GM18526 (cell line): ENCODE data around the gene NPAS3.

Experiments
- POLR2A ChIP-seq: IDR thresholded peaks from 3 replicates; pipeline ENCODE4 v1.6.1; 2011; ENCODE audit not compliant: insufficient read length; ENCODE audit errors: extremely low read depth

The NPAS3 gene

DNA sequence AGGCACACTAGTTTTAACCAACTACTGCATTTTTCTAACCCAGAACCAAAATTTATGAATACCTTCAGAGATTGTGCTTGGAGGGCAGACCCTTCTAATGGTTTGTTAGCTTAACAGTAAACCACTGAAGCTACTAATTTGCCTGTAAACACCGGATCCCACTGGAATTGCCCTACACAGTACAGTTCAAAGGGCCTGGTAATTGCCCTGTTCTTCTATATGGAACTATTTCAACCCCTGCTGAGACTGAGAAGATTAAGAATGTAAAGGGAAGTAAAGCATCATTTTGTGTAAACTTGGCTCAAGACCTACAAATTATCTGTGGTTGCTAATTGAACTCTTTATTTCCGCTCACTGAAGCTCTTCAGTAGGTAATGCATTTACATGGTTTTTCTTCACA lies 468.1 kb downstream of the NPAS3 start:
- TF ChIP-seq POLR2A = no peak

DNA sequence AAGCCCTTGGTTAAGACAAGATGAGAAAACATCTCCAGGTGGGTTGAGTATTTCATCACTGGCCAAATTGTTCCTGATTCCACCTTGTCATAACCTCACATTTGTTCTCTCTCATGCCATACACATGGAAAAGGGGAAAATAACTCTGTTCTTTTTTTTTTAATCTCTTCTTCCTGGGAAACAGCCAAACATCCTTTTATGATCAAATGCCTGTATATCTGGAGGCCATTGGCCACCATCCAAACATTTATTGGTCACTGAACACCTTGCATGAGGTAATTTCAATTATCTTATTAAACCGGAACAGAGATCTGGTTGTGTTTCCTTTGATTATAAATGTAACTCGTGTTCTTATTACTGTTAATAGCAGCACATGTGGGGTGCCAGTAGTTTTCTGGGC lies 469.6 kb downstream of the NPAS3 start:
- TF ChIP-seq POLR2A = no peak

DNA sequence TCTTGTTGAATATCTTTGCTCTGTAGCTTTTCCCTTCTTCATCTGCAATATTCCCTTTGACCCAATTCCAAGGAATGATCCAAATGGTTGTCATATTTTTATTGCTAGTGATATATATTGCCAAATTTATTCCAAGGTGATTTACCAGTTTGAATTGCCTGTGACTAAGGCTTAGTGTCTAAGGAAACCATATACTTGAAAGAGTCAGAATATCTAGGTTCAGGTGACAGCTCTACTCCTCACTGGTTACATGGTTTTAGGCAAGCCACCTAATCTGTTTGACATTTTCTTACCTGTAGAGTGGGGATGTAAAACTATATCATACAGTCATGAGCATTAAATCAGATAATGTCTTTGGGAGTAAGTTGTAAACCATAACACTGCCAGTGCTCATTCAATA lies 473.8 kb downstream of the NPAS3 start:
- TF ChIP-seq POLR2A = no peak

DNA sequence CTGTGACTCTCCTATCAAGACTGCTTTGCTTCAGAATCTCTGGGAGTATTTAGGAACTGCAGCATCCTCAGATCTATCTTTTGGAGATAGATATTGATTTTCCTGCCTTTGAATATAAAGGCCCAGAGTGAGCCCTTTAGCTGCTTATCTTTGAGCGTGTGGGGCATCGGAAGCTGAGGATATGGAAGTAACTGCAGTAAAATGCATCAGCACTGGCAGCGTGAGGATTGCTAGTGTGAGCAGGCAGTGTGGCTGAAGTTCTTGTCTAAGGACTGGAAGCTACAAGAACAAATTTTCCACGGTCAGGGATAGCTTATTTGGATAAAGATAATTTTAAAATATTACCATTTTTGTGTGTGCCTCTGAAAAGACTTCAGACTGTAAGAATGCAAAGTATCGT lies 474.7 kb downstream of the NPAS3 start:
- no peak for TF ChIP-seq POLR2A

DNA sequence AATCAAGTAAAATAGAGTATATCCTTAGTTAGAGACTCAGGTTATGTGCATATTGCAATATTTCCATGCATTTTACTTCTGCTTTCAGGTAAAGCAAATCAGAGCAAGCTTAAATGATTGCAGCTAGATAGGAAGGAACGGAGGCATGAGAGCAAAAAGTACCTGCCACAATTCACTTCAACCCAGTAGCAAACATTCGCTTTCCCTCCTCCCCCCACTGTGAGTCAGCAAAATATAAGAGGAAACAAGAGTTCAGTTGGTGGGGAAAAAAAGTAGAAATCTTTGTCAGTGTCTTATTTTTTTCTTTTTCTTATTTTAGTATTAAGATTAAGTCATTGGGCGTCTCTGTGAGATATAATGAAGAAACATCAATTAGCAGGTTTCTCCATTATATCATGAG lies 475.4 kb downstream of the NPAS3 start:
- no peak for TF ChIP-seq POLR2A

DNA sequence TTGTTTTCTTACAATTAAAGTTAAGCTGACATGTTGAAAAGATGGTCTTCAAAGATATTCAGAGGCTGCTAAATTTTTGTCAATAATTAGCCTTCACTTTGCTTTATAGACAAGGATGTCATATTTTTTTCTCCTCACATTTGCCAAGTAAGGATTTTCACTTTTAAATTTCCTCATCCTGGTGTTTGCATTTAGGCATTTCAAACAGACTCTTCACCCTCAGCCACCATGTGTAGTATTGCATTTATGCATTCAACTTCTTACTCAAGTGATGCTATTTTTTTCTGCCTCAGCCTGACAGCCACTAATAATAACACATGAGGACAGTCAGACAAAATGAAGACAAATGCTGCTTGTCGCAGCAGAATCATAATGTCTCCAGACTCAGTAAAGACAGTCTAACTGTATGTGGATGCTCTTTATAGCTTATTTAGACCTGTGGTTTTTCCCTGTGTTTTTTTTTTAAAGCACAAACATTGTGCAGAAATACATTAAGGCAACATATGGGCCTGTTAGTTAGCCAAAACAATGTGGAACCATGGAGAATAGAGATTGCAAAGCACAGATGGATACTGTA lies 481.5 kb downstream of the NPAS3 start:
- TF ChIP-seq POLR2A = no peak

DNA sequence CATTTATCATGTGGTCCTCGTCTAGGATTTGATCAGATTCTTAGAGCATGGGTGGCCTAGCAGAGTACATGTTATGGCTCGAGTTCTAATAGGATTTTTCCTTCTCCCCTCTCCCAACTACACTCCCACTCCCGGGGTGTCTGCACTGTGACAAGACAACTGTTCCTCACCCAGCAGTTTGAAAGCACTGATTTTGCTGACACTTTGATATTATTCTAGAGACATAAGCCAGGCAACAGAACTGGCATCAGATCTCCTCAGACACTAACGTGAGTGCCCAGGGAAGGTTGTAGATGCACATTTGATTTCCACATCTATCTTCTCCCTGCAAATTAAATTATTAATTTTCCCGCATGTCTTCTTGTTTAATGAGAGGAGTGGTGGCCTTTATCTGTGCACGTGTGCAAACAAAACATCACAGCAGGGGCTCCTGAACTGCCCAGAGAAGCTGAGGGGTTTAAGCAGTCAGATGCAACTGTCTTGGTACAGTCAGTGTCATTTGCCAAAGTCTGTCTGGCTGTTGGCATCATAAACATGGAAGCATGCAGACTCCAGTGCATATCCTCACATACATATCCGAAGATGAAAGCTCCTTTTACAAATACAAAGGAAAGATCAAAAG lies 491.8 kb downstream of the NPAS3 start:
- TF ChIP-seq POLR2A = no peak

DNA sequence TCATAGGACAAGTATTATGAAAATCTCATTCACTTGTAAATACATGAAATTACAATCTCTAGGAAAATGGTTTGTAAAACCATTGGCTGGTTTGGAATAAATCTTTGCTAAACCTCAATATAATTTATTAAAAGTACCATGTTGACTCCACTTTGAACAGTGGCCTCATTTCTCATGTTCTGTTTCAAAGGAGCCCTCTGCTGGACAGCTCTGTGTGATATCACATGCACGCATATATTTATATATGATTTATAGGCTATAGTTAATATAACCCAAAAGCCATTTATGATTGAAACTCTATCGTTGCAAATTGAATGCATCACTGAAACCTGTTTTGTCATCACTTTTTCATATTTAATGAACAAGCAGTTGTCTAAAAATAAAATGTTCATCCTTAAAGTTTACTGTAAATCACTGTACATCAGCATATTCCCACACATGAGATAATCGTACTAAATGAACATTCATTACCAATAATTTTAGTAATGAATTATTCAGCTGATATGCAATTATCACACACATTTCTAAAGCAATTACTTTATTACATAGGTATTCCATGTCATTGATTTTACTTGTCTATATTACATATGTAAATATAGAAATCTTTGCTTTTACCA lies 493.8 kb downstream of the NPAS3 start:
- TF ChIP-seq POLR2A = no peak

DNA sequence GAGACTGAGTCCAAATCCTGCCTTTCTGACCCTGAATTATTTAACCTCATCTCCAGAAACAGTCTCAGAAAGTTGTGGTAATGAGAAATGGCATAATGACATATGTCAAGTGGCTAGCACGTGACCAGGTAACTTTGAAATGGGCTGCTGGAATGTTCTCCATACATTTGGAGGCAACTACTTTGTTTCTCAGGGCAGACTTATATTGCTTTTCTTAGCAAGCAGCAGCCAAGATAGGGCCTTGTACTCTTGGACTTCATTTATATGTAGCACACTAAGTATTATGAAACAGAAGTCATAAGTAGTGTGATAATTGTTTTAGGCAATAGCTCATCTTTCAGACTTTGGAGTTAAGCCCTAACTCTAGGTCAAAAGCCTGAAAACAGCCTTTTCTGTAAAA lies 494.7 kb downstream of the NPAS3 start:
- TF ChIP-seq POLR2A = no peak

DNA sequence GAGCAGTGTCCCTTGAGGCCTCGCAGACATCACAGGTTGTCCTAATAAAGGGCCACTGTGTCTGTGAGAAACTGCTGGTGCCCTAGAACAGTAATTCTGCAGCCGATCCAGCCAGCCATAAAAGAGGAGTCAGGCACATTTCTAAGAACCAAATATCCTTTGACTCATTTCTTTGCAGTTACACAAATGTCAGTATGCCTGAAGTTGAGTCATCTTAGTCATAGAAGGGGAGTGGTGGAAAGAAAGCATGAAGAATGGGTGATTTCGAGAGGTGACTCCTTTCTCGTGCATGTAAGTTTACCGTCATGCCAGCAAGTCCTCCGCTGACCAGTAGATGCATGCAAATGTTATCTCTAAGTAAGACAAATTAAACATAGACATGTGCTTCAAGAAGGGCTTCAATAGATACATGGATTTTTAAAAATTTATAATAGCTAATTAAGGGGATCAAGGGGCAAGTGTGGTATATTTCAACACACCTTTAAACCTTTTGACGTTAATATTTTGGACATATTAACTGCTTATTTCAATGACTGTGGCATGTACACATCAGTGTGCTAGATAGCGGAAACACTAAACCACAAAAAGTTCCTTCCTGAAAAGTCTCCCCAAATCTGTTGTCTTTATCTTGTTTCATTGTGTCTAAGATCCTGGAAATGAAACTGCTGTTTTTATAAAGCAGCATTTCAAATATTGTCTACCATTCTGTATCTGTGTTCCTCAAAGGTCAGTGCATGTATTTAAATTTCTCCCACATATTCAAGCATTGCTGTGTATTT lies 497.4 kb downstream of the NPAS3 start:
- TF ChIP-seq POLR2A = no peak

DNA sequence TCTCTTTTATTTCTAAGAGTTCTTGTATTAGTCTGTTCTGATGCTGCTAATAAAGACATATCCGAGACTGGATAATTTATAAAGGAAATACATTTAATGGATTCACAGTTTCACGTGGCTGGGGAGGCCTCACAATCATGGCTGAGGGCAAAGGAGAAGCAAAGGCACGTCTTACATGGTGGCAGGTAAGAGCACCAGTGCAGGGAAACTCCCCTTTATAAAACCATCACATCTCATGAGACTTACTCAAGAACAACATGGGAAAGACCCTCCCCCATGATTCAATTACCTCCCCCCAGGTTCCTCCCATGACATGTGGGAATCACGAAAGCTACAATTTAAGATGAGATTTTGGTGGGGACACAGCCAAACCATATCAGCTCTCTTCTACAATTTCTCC lies 503.0 kb downstream of the NPAS3 start:
- no peak for TF ChIP-seq POLR2A

DNA sequence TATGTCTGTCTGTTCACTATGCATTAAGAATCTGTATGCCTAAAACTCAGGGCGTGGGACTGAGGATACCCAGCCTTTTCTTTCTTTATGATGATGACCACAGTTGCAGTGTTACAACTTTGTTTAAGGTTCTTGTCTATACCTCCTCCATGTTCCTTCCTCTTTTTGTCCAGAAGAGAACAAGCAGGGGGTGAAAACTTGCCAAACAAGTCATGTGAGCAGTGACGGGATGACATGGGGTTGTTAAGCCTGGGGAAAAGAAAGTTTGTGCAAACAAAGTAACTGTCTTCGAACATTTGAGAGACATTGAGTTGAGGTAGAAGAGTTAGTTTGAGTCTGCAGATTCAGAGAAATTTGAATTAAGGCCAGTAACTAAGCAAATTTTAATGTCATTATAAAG lies 505.5 kb downstream of the NPAS3 start:
- no peak for TF ChIP-seq POLR2A

DNA sequence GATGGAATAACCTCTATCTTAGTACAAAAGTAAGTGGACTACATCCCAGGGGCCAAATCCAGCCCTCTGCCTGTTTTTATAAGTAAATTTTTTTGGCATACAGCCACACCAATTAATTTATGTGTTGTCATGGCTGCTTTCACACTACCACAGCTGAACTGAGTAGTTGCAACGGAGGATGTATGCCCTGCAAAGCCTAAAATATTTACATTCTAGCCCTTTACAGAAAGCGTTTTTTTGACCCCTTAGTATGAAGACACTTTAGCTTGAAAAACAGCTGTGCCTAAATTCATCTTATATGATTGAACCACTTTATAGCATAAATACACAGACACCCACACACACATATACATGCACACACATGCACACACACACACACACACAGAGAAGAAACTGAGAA lies 510.6 kb downstream of the NPAS3 start:
- TF ChIP-seq POLR2A = no peak

DNA sequence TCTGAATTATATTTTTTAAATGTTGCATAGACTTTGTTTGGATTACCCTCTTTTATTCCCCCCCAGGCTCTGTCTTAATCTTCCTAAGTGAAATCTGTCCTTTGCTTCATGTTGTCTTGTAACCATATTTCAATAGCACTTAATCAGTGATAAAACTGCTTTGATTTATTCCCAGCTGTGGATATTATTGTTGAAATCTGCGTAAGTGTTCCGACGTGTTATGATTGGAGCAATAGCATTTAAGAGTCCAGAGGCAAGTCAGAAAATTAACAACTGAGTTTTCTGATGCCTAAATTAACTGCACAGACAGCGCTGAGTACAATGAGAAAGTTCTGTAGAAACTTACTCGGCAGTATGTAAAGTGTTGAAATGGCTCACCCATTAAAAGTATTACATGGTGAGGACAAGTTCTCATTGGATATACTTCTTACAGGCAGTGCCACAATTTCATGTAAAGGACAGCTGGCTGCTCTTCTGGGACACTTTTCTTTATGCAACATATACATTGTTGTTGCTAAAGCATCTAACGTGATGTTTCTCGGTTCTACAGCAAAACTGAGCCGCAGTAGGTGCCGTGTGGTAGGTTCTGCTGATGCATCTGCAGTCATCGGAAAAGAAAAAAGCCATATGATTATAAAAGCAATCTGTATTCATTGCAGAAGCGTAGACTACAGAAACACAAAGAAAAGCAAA lies 511.2 kb downstream of the NPAS3 start:
- no peak for TF ChIP-seq POLR2A

DNA sequence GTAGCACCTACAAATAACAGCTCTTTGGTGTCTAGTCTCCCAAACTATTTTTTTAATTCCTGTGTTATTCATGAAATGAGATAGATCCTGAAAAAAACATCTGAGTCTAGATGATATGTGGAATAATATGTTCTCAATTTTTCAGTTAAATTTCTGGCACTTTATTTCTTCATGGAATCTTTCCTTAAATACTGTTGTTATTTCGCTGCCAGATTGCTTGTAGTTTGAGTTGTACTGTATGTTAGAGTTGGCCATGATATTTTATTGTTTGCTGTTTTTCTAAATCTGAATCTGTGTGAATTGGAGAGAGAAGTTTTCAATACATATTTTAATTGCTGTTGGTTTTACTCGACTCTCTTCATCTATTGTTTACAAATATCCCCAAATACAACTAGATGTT lies 511.7 kb downstream of the NPAS3 start:
- TF ChIP-seq POLR2A = no peak

DNA sequence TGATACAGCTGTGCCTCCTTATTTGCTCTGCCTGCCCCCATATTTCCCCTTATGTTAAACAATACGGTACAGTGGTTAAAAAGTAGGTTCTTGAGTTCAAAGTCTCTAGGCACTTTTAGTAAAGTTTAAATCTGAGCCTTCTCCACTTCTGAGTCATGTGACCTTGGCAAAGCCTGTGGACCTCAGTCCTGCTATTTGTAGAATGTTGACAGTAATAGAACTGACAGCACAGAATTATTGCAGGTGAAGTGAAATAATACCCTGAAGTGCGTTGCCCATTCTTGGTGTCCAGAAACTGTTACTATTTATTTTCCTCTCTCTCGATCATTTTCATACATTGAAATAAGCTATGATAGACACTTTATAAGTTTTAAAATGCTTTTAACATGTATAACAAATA lies 512.5 kb downstream of the NPAS3 start:
- no peak for TF ChIP-seq POLR2A
